HG02981 (cell line): ENCODE results near the gene IDH3G.

Experiments
- ATAC-seq: cut with Tn5 transposase; IDR thresholded peaks from one replicate; pipeline ENCODE4 v1.9.1; 2021; ENCODE audit warnings: mild to moderate bottlenecking, moderate library complexity; ENCODE audit not compliant: unreplicated experiment

Gene IDH3G

DNA sequence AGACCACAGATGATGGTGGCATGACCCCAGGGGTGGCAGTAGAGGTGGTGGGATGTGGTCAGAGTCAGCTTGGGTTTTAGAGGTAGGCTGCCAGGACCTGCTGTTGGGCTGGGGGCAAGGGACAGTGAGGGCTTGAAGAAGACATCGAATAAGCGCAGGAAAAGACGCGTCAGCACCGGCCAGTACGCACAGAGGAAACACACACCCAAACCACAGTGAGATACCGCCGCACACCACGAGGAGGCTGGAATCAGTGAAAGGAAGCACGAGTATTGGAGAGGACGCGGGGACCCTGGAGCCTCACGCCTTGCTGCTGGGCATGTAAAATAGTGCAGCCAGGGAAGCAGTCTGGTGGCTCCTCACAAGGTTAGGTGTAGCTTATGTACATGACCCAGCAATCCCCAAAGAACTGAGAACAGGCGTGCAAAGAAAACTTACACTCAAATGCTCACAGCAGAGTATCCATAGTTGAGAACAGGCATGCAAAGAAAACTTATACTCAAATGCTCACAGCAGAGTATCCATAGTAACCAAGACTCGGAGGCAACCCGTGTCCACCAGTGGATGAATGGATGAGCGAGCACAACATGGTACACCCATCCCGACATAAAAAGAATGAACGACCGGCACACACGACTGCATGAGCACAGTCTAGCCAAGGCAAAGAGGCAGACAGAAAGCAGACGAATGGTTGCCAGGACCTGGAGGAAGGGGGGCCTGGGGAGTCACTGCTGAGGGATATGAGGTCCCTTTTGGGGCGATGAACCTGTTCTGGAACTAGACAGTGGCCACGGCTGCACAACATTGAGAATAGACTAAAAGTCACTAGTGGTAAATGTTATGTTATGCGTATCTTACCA lies 22.9 kb upstream of the IDH3G start:
- no peak for ATAC-seq

DNA sequence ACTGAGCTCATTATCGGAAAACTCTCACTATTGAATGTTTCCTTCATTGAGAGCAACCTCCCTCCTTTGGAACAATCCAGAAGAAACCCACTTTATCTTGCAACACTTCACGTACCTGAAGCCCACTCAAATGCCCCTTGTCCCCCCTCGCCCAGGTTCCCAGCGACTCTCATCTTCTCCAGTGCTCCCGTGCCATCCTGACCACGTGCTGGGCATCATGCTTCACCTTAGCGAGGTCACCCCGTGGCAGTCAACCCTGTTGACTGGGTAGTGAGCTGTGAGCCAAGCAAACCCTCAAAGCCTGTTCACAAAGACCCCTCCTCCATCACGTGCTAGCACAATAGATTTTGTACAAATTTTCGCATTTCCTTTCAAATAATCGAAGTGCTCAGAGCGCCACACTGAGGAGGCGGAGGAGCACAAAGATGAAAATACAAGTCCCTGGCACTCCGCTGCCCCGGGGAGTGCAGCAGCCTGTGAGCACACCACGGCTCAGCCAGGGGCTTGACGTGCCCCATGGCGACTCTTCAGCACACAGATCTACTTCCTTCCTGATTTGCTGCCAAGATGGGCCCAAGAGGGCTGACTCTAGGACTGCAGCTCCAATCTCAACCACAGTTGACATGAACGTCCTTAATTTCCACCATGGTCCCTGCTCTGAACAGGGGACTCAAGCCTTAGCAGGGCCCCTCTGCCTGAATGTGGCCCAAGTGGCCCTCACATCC lies 20.6 kb upstream of the IDH3G start:
- ATAC-seq: no peak

DNA sequence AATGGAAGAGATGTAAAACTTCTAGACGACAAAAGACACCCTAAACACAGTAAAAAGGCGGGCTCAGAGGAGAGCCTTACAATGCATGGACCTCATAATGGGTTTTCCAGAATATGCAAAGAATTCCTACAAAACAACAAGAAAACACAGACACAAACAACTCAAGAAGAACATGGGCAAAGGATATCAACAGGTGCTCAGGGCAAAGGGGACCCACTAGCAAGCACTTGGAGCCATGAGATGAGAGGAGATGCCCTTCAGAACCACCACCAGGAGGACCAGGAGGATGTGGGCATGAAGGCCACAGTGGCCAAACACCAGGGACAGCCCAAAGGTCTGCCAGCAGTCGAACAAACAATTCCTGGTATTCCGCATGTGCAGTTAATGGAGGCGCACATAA lies 19.0 kb upstream of the IDH3G start:
- no peak for ATAC-seq

DNA sequence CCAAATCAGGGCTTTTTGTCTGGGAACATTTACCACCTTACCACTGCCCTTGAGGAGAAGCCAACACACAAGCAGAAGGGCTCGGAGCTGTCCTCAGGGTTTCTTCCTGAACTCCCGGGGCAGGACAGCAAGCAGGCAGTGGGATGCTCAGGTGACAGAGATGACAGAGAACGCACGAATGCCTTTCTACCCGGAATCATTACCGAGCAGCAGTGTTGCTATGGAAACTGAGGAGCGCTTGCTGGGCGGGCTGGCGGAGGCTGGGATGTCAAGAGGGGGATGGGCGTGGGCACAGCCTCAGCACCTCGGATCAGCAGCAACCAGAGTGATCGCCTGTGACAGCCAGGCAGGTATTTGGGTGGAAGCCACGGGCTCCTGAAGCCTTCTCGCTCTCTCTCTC lies 18.0 kb upstream of the IDH3G start:
- no peak for ATAC-seq

DNA sequence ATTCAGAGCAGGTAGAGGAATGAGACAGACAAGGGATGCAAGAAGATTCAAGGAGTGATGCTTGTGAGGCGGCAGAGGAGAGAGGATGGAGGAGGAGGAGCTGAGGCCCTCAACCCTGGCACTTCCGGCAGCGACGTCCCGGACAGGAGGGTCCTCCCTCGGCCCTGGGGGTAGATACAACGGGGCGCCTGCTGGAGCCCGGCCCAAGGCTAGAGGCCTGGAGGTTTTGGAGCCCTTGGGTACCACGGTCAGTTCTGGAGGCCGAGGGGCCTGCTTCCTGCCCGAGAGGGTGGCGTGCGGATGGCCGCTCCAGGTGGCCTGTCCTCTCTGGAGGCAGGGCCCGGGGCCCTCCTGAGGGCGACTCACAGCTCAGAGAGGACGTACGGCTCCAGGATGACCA lies 13.8 kb upstream of the IDH3G start:
- ATAC-seq: no peak

DNA sequence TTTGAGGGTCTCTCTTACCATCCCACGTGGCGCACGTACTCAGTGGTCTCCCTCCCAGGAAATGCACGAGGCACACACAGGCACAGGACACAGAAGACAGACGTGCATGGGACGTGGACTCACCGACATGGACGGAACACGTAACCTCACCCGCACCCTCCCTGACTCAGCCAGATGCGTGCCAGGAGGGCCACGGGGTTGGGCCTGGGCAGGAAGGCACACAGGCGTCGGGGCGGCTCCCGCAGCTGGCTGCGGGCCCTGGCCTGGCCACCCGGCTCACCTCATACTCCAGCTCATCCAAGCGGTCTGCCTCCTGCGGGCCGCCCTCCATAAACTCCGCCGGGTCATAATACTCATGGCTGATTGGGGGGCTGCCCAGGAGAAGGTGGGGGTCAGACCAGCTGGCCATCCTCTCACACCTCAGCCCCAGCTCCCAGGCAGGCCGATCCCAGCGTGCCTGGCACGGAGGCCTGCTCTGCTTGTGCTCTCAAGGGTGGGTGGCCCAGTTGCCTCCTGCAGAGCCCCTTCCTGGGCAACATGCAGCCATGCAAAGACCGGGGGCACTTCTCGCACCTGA lies 12.9 kb upstream of the IDH3G start:
- no peak for ATAC-seq

DNA sequence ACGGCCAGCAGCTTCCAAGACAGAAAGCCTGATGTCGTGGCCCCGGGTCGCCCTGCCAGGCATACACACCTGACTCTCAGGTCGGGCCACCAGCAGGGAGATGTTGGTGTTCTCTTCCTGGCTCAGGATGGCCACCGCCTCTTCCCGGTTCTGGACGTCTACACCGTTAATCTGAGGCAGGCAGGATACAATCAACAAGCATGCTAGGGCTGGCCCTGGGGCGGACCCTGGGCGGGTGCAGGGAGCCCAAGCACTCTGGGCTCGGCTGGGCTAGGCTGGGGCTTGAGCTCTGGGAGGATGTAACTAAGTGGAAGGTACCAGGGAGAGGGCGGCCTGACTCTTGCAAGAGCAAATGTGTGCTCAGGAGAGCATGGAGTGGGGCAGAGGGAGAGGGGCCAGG lies 11.3 kb upstream of the IDH3G start:
- no peak for ATAC-seq

DNA sequence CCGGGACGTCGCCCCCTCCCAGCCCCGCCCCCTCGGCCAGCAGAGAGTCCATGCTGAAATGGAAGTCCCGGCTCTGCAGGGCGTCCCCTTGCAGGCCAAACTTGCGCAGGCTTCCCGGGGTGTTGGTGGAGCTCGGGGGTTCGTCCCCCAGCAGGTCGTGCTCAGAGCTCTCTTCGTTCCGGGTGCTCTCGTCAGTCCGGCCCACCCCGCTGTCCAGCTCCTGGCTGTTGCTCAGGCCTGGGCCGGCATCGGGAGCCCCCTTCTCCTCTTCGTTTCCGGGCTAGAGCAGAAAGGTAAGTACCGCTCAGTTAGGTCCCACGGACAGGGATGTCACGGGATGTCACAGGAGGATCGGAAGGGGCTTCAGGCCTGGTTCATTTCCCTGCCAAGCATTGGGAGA lies 10.4 kb upstream of the IDH3G start:
- ATAC-seq: no peak

DNA sequence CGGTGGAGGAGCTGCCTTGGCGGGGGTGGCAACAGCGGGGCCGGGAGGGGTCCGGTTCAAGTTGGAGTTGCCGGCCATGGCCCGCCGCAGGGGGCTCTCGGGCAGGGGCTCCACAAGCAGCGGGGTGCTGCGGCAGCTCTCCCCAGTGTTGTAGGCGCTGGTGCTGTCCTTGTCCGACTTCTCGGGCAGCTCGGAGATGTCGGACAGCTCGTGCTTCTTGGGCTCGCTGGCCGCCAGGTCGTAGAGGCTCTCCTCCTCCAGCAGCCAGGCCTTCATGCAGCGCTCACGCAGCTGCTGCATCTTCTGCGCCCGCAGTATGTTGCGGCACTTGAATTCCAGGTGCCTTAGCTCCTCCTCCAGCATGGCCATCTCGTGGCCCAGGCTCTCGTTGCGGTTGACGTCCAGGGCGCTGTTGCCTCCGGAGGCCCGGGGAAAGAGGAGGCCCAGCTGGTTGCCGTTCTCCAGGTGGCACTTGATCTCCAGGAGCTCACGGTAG lies 10.0 kb upstream of the IDH3G start:
- no peak for ATAC-seq

DNA sequence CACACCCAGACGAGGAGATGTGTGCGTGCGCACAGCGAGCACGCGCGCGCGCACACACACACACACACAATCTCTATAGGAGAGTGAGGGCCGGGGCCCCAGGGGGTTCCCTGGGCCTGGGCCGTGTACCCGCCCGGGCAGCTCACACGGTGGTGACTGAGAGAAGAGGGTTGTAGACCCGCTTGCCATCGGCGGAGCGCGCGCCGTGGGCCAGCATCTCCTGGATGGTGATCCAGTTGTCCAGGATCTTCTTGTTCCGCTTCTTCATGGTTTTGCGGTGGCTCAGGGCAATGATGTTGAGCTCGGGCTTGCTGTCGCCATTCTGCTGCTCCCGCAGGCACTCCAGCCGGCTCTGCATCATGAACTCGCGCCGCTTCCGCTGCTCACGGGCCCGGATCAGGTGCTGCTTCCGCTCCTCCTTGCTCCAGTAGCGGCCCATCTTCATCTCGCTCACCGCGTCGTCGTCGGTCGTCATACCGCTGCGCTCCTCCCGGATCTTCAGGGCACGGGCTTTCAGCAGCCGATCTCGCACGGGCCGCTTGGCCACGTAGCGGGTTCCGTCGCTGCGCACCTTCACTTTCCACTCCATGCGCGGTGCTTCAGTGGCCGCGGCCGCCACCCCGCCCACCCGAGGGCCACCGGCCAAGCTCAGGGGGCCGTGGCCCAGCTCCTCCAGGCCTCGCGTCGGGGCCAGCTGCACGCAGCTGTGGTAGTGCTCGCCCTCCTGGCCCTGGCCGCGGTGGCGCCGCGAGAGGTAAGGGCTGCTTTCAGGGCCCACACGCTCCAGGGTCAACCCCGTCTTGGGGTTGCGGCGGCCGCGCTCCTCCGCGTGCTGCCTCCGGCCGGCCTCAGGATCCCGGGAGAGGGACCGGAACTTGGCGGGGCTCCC lies 9.3 kb upstream of the IDH3G start:
- no peak for ATAC-seq

DNA sequence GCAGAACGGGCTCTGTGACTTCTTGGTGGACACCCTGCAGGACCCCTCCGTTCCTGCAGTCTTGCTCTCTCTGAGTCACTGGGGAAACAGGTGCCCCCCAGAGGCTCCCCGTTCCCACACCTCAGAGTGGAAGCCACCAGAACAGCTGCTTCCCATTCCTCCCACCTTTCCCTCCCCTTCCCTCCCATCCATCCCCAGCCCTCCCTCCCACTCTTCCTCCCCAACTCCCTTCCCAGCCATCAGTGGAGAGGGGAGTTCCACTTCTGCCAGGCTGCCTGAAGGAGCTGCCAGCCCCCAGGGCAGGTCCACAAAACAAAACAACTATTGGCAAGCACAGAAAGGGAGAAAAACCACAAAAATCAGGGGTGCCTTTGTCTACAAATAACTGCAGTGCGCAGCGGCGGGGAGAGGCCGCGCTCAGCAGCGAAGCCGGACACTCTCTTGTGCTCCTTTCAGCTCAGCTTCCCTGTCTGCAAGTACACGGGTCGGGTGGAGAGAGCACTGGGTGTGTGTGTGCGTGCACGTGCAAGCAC lies 8.4 kb upstream of the IDH3G start:
- no peak for ATAC-seq

DNA sequence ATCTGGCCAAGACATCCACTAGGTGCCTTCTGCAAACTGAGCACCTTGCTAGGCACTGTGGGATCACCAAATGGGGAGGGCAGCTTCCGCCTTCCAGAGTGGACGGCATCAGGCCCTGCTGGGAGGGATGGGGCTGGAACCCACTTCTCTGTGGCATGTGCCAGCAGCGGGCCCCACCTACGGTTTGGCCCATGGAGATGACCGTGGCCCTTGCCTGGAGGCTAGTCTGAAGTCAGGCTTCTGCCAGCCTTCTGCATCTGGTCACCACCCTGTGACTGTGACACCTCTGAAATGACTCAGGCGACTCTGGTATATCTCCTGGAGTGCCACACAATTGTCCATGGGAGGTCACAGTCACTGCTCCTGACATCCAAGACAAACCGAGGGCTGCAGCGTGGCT lies 7.5 kb upstream of the IDH3G start:
- ATAC-seq: no peak

DNA sequence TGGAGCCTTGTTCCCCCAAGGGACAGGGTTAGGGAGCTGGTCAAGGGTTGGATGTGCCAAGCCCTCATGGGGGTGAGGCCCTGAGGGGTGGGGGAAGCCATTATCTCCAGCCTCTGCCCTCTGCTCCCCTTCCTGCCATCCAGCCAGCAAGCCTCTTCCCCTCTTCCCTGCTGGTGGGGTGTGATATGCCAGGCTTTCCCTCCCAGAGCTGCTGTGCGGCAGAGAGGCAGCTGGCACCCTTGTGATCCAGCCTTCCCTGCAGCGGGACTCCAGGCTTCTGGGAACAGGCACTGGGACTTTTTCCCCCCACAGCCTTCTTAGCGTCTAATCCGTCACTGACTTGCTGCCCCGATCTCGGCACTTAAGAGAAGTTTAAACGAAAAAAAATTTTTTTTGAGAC lies 6.6 kb upstream of the IDH3G start:
- ATAC-seq: no peak

DNA sequence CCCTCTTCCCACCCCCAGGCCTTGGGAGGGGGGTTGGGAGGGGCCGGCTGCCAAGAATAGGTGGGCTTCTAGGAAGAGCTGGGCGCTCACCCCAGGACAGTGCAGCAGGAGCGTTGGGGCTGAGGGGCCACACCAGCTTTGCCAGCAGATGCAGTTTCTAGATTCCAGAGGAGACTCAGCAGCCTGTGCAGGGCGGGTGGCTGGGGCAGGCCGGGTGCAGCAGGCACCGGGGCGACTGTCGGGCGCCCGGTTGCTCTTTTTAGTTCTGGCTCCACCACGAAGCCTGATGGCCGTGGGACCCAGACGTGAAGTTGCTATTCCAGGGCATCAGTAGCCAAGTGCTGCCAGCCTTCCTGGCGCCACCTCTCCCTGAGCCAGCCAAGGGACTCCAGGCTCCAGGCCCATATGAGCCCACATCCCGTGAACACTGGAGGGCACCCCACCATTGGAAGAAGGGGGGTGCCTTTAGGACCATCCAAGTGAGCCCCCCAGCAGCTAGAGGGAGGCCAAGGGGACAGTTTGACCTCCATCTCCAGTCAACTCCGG lies 6.1 kb upstream of the IDH3G start:
- no peak for ATAC-seq

DNA sequence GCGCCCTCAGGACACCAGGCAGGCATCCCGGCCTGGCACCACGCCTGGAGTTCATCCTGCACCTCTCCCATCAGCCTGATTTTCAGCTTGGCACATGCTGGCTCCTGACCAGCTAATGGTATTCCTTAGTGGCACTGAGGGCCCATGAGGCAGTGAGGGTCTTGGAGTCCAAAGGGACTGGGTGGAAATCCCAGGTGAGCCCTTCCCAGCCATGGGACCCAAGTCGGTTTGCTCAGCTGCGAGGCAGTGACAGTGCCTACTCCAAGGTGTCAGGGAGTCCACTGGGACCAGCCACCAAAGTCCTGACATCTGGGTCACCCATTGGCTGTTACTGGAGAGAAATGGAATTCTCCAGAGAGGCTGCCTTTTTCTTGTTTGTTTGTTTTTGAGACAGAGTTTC lies 5.2 kb upstream of the IDH3G start:
- no peak for ATAC-seq

DNA sequence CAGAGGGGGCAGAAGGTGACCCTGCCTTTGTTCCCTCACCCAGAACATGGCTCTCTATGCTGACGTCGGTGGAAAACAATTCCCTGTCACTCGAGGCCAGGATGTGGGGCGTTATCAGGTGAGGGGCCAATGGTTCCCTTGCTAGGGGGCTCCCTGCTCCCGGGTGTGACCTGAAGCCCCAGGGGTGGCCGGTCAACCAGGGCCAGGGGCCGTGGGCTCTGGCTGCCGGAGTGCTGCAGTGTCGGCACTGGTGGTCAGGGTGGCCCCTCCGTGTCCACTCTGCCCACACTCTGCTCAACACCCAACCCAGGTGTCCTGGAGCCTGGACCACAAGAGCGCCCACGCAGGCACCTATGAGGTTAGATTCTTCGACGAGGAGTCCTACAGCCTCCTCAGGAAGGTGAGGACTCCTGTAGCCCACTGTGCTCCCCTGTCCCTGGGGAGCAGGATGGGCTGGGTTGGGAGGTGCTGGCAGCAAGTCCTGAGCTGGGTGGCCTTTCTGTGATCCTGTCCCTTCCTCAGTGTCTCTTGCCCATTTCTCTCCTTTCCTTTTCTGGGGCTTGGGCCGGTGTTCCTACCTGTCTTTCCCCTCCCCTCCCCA lies 3.3 kb upstream of the IDH3G start:
- no peak for ATAC-seq

DNA sequence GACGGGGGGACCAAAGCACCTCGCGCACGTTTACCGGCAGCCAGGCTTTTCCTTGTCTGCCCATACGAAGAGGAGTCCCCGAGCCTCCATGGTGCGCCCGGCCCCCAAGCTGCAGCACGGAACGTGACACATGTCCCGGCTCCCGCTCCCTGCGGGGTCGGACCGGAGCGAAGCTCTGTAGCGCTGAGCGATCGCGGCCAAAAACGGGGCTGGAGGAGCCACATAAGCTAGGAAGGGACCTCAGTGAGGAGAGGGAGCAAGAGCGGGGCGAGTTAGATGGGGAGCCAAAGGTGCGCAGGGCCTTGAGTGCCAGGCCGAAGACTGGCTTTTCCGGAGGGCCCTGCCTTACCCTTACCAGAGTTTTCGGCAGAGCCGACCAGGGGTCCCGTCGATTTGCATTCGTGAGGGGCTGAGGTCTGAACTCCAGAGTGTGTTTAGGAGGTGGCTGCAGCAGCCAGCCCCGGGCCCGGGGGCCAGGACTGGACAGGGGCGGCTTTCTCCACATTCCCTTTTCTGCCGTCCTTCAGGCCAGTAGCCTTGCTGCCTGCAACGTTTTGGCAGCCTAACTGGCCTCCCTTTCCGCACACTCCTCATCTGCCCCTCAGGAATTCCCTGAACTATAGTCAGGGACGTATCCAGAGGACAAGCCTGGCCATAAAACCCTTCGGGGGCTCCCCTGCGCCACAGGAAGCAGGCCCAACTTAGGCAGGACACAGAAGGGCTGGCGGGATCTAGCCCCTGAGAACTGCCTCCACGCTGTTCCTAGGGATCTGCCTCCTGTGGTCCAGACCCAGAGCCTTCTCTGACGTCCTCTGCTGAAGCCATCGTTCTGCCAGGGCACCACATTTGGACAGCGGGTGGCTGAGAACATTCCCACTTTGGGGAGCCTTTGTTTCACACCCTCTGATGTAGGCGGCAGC lies 982 bp upstream of the IDH3G start:
- peak; percentile 1 for ATAC-seq

DNA sequence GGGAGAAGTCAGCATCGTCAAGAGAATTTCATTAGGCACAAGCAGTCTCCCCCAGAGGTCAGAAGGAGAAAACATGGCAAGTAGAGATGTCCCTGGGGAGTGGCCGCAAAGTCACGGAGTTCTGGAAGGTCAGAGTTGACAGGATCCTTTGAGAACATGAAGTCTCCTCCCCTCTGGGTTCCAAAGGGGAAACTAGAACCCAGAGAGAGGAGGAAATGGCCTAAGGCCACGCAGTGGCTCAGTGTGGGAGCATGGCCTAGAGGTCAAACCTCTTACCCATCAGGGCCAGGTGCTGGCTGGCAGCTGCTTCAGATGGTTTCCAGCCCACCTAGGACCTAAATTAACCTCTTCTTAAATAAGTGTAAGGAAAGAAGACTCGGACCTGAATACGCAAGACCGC lies 884 bp downstream of the IDH3G start:
- ATAC-seq: no peak

DNA sequence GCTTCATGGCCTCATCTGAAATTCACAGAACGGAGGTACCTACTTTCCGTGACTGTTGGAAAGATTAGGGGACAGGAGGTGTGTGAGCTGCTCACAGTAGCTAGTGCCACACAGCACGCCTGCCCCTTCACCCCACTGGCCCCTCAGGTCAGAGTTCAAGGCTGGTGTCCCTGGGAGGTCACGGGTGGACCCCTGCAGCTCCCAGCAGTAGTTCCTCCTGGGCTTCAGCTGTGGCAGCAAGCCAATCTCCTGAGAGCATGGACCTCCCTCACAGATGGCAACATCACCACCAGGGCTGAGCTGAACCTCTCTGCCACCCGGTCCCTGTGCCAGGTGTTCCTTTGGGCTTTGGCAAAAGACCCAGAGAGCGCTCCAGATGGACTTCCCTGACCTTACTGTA lies 1.8 kb downstream of the IDH3G start:
- ATAC-seq: no peak
